Measurements from ENCODE around the gene CCDC8. TPM values are rescaled to one million over a fixed set of nuclear protein-coding genes. Genes with fewer than 3 reads are reported as not detected.

CCDC8 gene
- total RNA-seq, 4 donors from 2014 or later = 0.49 to 3.6 (median 2.4) TPM

DNA sequence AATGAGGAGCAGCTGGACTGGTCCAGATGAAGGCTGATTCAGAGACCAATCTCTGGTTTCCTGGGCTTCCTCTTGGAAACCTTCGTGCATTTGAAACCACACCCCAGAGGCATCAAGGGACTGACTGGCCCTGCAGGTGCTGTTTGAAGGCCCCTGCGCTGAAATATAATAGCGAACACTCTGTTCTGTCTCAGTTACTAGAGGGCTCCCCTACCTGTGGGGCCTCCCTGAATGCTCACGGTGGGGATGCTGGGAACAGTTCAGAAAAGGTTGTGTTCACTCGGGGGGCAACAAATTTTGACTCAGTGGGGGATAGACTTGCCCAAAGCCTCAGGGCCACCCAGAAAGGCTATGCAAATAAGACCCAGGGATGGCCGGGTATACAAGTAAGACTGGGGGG is 6.4 kb downstream of the CCDC8 start:
- no peak for TF ChIP-seq CTCF (IDR thresholded peaks at IDR 0.05; ENCODE audit: low read depth)

DNA sequence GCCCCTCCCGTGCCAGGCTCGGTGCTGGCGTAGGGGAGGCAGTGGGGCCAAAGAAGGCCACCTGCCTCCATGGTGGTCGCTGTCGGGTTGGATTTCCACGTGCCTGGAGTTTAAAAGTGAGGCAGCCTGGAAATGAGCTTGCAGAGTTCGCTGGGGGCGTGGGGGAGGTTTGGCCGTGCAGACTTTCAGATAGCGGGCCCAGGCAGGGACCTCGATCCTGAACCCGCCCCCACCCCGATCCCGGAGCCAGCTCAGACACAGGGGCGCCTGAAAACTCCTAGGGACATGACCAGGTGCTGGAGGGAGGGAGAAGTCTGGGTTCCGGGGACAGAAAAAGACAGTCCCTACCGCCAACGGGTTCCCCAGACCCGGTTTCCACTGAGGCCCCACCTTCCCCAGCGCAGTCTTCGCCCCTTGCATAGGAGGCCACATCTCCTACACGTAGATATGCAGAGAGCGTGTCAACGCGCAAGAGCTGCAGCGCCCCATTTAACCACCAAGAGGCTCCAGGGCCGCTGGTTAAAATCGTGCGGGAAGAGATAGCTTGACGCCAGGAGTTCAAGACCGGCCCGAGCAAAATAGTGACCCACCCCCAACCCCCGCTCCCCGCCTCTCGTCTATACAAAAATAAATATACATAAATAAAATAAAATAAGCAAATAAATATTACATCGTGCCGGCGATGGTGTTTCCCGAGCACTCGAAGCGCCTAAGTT is 8.5 kb downstream of the CCDC8 start:
- no peak for TF ChIP-seq CTCF (IDR thresholded peaks at IDR 0.05; ENCODE audit: low read depth)

GRCh38 chr19:46404055-46404752 is 9.2 kb downstream of the CCDC8 start:
- no peak for TF ChIP-seq CTCF (IDR thresholded peaks at IDR 0.05; ENCODE audit: low read depth)

GRCh38 chr19:46402725-46403124 is 10.6 kb downstream of the CCDC8 start:
- TF ChIP-seq CTCF (IDR thresholded peaks at IDR 0.05; ENCODE audit: low read depth) = no peak

DNA sequence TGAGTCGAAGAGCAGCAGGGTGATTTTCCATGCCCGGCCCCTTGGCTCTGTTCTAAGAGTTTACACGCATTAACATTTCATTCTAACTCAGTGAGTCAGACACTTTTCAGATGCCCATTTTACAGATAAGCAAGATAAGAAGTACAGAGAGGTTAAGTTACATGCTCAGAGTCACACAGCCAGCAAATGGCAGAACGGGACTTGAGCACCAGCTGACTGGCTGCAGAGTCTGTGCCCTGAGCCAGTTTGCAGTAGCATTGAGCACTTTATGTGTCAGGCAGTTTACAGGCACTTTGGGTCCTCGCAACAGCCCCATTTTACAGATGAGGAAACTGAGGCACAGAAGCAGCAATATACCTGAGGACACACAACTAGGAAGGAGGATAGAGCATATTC is 19.0 kb downstream of the CCDC8 start:
- TF ChIP-seq CTCF (IDR thresholded peaks at IDR 0.05; ENCODE audit: low read depth) = no peak

- TF ChIP-seq CTCF (IDR thresholded peaks at IDR 0.05; ENCODE audit: low read depth) = no peak
Measured at GRCh38 chr19:46393456-46394401, 19.6 kb downstream of the CCDC8 start.

DNA sequence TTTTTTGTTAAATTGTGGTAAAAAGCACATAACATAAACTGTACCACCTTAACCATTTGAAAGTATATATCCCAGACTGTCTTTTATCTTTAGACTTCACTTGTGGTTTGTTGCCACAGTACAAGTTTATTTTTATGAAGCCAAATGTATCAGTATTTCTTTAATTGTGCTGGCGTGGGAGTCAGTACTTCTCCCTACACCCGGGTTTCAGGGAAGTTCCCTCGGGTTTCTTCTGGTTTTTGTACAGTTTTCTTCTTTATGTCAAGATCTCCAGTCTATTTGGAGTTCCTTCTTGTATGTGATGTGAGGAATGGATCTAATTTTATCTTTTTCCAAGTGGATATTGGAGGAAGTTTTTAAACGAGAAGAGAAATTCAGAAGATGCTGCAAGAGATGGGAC is 20.5 kb downstream of the CCDC8 start:
- no peak for TF ChIP-seq CTCF (IDR thresholded peaks at IDR 0.05; ENCODE audit: low read depth)
